Left renal cortex interstitium (tissue), 4 donors: ENCODE data around the gene STAC3. TPM values are rescaled to one million over a fixed set of nuclear protein-coding genes. Genes with fewer than 3 reads are reported as not detected.

Experiments
- DNase-seq, 4 donors: peaks; one replicate each; pipeline ENCODE4 v3.0.0-alpha.2; 2013; ENCODE audit warnings: low read depth in 4 of 4, low spot score in 2 of 4, missing footprints in 1 of 4
- polyA plus RNA-seq, 4 donors: library from polyadenylated mRNA; unstranded; fragments of 120-200 nt; gene quantifications; one replicate each; pipeline ENCODE4 v1.2.1, GENCODE V29; 2013; ENCODE audit not compliant: insufficient read length in 4 of 4

The STAC3 gene
- polyA plus RNA-seq, 4 donors = 1.9 to 8.4 (median 5.4) TPM

GRCh38 chr12:57224973-57225679, 25.9 kb downstream of the STAC3 start:
- DNase-seq = no peak

- DNase-seq = no peak
Measured at GRCh38 chr12:57224278-57224972, 26.6 kb downstream of the STAC3 start.

- DNase-seq = no peak
Measured at GRCh38 chr12:57223191-57224165, 27.5 kb downstream of the STAC3 start.

- DNase-seq = no peak
Measured at GRCh38 chr12:57222286-57223190, 28.4 kb downstream of the STAC3 start.

GRCh38 chr12:57221169-57221917, 29.6 kb downstream of the STAC3 start:
- DNase-seq = no peak

- DNase-seq = no peak
Measured at GRCh38 chr12:57220770-57221168, 30.2 kb downstream of the STAC3 start.

- DNase-seq = no peak
Measured at GRCh38 chr12:57219993-57220754, 30.8 kb downstream of the STAC3 start.

- DNase-seq = no peak
Measured at GRCh38 chr12:57219205-57219992, 31.6 kb downstream of the STAC3 start.

- DNase-seq = no peak
Measured at GRCh38 chr12:57218030-57218853, 32.7 kb downstream of the STAC3 start.

- no peak for DNase-seq
Measured at GRCh38 chr12:57216921-57217879, 33.8 kb downstream of the STAC3 start.

GRCh38 chr12:57216014-57216911, 34.7 kb downstream of the STAC3 start, which contains the start of gene NXPH4:
Gene NXPH4 (plus strand): TSS chr12:57216794. CDS start chr12:57216970, 176 bp downstream.
- no peak for DNase-seq

GRCh38 chr12:57215668-57216013, 35.3 kb downstream of the STAC3 start:
- no peak for DNase-seq

- DNase-seq = no peak
Measured at GRCh38 chr12:57215065-57215464, 35.9 kb downstream of the STAC3 start.

GRCh38 chr12:57214398-57214781, 36.6 kb downstream of the STAC3 start:
- DNase-seq = no peak
